HG03066 (cell line): Measurements from ENCODE around the gene ROPN1.
"Not testable (repeated sequence)": the region's sequence is repeated elsewhere in the genome, so short reads cannot be mapped to it uniquely, and the experiment has no call there.

ENCODE experiments used
- ATAC-seq: cut with Tn5 transposase; IDR thresholded peaks from one replicate; pipeline ENCODE4 v1.9.1; 2021; ENCODE audit warnings: low read depth; ENCODE audit not compliant: unreplicated experiment

ROPN1 gene

GRCh38 chr3:123991730-123992588 lies at the start of gene ROPN1:
ROPN1 (minus strand) TSS chr3:123992124; CDS start chr3:123980481, 11,643 bp downstream.
- not testable (repeated sequence) for ATAC-seq

GRCh38 chr3:124041553-124041952 lies 49.6 kb upstream of the ROPN1 start:
- no peak for ATAC-seq

GRCh38 chr3:124037326-124037725 lies 45.4 kb upstream of the ROPN1 start:
- ATAC-seq = no peak

- ATAC-seq = not testable (repeated sequence)
Measured at GRCh38 chr3:124036214-124036613, 44.3 kb upstream of the ROPN1 start.

- ATAC-seq = no peak
Measured at GRCh38 chr3:124035463-124036121, 43.7 kb upstream of the ROPN1 start.

GRCh38 chr3:124034844-124035152 lies 42.9 kb upstream of the ROPN1 start:
- no peak for ATAC-seq

GRCh38 chr3:124034016-124034843 lies 42.3 kb upstream of the ROPN1 start:
- no peak for ATAC-seq

- peak; percentile 21 for ATAC-seq
Measured at GRCh38 chr3:124033360-124034015, 41.6 kb upstream of the ROPN1 start, which contains the start of gene KALRN. KALRN (plus strand) TSS chr3:124033369.

- peak; percentile 86 for ATAC-seq
Measured at GRCh38 chr3:124032881-124033359, 41.0 kb upstream of the ROPN1 start.

- no peak for ATAC-seq
Measured at GRCh38 chr3:124032311-124032880, 40.5 kb upstream of the ROPN1 start.

- ATAC-seq = no peak
Measured at GRCh38 chr3:124026516-124026915, 34.6 kb upstream of the ROPN1 start.

GRCh38 chr3:124023531-124023930 lies 31.6 kb upstream of the ROPN1 start:
- ATAC-seq = not testable (repeated sequence)

- ATAC-seq = no peak
Measured at GRCh38 chr3:124019291-124019690, 27.4 kb upstream of the ROPN1 start.

- ATAC-seq = not testable (repeated sequence)
Measured at GRCh38 chr3:124017502-124017901, 25.6 kb upstream of the ROPN1 start.

- ATAC-seq = not testable (repeated sequence)
Measured at GRCh38 chr3:124016483-124016882, 24.6 kb upstream of the ROPN1 start.

GRCh38 chr3:124014366-124014942 lies 22.5 kb upstream of the ROPN1 start:
- no peak for ATAC-seq

GRCh38 chr3:124008321-124008720 lies 16.4 kb upstream of the ROPN1 start:
- not testable (repeated sequence) for ATAC-seq

GRCh38 chr3:124007186-124007585 lies 15.3 kb upstream of the ROPN1 start:
- no peak for ATAC-seq

- ATAC-seq = not testable (repeated sequence)
Measured at GRCh38 chr3:124002405-124003079, 10.6 kb upstream of the ROPN1 start.
